Kidney glomerular epithelial cell (primary cell): ENCODE measurements around the gene FAM174C.

Source experiments
- DNase-seq: peaks from one replicate; lab custom pipeline; 2025; lab: John Stamatoyannopoulos, UW

Gene FAM174C

DNA sequence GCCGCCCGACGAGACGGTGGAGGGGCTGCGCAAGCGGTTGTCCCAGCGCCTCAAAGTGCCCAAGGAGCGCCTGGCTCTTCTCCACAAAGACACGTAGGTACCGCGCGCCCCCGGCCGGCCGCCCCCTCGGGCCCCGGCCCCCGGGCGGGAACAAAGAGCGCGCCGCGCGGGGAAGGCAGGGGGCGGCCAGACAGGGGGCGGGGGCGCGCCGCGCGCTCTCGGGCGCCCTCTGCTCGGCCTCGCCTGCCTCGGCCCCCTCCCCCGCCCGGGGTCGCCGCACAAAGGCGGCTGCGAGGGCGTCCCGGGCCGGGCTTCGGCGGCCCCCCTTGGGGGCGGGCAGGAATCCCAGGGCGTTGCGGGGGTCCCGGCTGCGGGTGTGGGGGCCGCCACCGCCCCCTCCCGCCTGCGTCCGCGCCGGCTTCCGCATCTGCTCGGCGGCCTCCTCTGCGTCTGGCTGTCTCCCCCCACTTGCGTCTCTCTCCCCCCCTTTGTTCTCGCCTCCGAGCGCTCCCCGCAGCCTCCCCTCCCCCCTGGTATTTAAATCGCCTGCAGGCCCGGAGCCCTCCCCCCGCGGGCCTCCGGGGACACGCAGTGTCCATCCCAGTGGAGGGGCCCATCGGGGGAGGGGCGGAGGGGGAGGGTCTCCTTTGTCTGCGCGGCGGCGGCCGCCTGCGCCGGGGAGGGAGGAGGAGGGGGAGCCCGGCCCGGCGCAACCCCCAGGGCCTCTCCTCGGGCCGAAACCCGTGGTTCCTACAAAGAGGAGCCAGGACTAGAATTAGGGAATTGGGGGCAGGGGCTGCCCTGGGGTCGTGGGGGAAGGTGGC, 24.7 kb upstream of the FAM174C start:
- DNase-seq, result no peak

DNA sequence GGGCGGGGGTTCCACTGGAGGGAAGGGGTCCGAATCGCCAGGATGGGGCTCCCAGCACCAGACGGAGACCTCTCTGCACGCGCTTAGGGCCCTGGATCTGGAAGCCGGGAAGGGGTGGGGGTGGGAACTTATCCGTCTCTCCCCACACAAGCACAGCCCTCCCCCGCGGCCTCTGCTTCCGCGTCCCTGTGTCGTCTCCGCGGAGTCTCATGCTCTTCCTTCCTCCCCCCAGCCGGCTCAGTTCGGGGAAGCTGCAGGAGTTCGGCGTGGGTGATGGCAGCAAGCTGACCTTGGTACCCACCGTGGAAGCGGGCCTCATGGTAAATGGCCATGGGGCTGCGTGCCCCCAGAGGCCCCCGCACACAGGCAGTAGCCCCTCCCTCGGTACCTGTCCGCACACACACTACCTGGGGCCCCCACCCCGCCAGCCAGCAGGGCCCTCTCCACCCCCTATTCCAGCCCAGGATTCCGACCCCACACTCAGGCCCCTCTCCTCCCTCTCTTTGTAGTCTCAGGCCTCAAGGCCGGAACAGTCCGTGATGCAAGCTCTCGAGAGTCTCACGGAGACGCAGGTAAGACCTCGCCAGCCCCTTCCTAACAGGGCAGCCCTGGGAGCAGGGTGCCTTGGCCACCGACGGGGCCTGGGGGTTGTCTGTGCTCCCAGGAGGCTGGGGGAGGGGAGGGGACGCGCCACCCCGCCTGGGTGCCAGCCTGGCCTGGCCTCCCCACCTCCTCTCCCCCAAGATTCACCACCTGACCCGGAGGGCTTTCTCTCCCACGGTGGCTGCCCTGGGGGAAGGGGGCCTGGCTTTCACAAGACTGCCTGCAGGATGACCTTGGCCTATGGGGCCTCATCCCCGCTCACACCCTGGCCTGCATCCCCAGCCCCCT, 23.8 kb upstream of the FAM174C start:
- no peak for DNase-seq

DNA sequence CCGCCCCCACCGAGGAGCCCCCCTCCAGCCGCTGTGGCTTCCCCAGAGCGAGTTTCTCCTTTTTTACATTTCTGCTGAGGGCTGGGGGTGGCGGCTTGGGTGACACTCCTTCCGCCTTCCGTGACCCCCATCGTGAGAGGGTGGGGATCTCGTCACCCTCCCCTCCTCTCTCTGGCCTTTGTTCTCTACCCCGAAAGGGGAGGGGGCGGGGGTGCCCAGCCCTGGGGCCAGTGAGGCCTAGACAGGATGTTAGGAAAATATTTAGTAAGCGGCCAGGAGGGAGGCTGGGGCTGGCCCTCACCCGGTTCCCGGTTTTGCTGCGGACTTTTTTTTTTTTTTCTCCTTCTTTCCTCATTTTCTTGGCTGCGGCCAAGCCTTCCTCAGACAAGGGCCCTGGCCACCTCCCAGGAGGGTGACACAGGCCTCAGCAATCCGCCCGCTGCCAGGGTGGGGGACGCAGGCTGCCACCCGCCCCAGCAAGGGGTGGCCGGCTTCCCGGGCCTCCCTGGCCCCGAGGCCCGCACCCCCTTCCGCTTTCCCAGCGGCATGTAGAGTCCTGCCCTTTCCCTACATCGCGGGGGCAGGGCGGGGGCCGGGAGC, 23.0 kb upstream of the FAM174C start:
- DNase-seq, result peak; percentile 75

DNA sequence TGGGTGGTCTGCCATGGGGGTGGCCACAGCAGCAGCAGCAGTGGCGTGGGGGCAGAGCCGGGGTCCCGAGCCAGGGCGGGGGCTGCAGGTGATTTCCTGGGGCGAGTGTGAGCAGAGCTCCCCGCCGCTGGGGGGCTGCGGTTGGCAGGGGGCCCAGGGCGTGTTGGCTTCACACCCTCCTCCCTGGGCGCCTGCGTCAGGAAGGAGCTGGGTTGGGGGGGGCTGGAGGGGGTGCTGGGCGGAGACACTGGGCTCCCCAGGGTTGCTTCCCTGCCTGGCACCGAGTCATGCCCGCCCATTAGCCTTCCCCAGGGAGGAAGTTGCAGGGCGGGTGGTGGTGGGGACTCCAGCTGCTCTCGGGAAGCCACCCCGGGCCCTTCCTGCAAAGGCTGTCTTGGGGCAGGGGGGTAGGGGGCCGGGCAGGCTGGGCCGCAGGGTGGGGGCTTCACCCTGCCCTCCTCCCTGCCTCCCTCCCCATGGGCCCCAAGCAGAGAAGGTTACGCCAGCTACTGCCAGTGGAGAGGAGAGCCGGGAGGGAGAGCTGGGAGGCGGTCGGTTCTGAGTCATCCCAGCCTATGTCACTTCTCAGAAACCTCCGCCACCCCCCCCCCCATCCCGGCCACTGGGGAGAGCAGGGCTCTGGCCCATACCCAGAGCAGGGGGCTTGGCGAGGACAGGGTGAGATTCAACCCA, 22.4 kb upstream of the FAM174C start:
- DNase-seq, result peak; percentile 90

DNA sequence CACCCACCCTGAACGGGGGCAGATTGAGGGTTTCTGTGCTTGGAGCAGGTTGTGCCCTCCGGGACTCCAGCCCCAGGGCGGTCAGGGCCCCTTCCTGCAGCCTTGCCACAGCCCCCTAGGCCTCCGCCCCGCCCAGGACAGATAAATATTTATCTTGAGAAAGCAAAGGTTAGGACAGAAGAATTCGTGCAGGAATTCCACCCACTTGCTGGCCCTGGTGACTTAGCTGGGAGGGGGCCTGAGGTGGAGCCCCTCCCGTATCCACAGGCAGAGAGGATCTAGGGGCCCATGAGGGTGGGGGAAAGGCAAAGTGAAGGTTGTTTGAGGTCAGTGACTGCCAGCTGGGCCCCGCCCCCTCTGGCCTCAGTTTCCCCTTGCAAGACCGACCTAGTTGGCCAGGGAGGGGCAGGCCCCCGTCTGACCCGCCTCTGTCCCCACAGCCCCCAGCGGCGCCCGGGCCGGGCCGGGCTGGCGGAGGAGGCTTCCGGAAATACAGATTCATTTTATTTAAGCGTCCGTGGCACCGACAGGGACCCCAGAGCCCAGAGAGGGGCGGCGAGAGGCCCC, 21.7 kb upstream of the FAM174C start:
- DNase-seq, result peak; percentile 86

DNA sequence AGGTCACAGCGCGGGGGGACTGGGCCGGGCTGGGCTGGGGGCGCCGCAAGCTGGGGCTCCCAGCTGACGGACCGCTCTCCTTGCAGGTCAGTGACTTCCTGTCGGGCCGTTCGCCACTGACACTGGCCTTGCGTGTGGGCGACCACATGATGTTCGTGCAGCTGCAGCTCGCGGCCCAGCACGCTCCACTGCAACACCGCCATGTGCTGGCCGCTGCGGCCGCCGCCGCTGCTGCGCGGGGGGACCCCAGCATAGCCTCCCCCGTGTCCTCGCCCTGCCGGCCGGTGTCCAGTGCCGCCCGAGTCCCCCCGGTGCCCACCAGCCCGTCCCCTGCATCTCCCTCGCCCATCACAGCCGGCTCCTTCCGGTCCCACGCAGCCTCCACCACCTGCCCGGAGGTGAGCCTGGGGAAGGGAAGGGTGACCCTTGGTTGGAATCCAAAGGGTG, 21.2 kb upstream of the FAM174C start:
- no peak for DNase-seq

DNA sequence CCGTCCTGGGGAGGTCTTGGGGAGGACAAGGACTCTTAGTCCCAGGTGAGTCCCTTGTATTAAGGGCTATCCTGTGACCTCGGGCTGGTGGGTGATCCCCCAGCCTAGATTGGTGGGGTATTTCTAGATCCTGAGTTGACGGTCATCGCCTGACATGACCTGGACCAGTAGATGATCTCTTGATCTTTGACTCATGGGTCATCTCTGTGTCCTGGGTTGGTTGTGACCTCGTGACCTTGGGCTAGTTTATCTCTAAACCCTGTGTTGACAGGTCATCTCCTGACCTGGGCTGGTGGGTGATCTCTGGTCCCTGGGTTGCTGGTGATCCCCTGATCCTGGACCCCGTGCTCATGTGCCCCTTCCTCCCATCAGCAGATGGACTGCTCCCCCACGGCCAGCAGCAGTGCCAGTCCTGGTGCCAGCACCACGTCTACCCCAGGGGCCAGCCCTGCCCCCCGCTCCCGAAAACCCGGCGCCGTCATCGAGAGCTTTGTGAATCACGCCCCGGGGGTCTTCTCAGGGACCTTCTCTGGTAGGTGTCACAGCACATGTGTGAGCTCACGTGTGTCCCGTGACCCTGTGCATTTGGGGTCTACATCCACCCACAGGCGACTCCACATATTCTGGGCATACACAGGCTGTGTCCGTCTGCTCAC, 20.7 kb upstream of the FAM174C start:
- no peak for DNase-seq

DNA sequence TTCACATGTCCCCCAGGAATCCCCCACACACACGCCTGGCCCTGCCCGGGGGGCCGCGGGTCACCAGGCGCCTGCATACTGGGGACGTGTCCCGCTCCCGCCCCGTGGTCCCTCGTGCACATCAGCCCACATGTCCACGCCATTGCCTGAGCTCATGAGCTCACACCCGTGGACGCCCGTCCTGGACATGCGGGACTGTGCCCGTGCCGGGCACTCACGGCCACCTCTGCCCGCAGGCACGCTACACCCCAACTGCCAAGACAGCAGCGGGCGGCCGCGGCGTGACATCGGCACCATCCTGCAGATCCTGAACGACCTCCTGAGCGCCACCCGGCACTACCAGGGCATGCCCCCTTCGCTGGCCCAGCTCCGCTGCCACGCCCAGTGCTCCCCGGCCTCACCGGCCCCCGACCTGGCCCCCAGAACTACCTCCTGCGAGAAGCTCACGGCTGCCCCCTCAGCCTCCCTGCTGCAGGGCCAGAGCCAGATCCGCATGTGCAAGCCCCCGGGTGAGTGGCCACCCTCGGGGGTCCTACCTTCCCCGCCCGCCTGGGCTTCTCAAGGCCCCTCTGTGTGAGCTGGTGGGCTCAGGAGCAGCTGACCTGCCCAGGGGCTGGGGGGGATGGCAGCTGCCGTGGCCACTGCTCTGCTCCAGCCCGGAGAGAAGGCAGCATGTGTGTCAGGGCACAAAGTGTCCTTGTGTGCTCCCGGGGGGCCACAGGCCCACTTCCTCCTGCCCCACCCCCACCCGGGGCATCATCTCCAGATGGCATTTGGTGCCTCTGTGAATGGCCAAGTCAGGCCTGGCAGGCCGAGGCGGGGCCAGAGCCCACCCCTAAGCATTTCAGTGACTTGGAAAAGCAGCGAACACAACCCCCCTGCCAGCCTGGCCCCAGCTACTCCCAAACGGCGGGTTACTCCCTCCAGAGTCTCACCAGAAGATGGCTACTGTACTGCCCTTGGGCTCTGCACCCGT, 19.9 kb upstream of the FAM174C start:
- no peak for DNase-seq

DNA sequence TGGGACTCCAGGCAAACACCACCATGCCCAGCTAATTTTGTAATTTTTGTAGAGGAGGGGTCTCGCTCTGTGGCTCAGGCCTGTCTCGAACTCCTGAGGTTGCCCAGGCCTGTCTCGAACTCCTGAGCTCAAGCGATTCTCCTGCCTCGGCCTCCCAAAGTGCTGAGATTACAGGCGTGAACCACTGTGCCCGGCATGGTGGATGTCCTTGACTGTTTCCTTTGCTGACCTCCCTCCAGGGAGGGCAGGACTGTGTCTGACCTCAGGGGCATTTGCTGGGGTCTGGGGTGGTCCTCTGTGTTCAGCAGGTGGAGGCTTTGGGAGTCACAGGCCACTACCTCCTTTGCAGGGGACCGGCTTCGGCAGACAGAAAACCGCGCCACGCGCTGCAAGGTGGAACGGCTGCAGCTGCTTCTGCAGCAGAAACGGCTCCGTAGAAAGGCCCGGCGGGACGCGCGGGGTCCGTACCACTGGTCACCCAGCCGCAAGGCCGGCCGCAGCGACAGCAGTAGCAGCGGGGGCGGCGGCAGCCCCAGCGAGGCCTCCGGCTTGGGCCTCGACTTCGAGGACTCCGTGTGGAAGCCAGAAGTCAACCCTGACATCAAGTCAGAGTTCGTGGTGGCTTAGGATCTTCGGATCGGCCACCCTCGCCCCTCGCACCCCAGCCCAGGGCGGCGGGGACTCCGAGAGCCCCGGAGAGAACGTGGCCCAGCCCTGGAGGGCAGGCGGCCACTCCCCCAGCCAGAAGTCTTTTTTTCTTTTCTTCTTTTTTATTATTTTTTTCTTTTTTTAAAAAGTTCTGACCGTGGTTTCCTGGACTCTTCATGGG, 18.5 kb upstream of the FAM174C start:
- DNase-seq, result no peak

DNA sequence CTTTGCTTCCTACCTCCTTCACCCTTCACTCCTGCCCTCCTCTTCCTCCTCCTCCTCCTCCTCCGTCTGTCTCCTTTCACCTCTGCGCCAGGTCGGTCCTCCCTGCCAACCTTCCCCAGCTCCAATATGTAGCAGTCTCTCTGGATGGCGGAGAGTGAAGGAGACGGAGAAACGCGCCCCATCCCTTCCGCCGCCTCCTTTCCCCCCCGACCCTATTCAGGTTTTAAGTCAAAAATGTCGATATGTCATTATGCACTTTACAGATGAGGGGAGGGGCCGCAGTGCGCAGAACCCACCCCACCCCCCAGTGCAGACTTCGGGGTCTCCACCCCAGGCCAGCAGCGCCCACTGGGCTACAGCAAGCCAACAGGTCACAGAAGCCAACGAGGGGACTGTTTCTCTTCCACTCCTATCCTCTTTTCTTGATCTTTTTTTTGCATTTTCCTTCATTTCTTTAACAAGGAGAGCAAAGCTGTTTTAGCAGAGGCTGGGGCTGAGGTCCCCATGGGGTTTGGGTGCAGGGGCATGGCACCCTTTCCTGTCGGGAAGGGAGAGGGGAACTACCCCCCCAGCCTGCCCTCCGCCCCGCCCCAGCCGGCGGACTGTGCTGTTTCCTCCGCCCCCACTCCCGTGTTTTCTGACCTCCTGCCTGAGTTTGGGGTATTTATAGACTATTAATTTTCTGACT, 17.7 kb upstream of the FAM174C start:
- no peak for DNase-seq

DNA sequence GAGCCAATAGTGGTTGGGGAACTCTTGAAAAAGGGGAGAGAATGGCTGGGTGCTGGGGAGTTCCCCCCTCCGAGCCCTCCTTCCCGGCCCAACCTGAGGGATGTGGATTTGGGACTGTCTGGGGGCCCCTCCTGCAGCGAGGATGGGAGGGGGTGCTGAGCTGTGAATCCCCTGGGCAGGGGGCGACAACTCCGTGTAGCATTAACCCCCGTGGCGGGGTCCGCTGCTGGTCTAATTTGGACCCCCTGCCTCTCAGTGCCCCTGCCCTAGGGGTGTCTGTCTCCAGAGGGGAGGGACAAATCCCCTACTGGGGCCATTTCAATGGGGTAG, 17.2 kb upstream of the FAM174C start:
- no peak for DNase-seq

DNA sequence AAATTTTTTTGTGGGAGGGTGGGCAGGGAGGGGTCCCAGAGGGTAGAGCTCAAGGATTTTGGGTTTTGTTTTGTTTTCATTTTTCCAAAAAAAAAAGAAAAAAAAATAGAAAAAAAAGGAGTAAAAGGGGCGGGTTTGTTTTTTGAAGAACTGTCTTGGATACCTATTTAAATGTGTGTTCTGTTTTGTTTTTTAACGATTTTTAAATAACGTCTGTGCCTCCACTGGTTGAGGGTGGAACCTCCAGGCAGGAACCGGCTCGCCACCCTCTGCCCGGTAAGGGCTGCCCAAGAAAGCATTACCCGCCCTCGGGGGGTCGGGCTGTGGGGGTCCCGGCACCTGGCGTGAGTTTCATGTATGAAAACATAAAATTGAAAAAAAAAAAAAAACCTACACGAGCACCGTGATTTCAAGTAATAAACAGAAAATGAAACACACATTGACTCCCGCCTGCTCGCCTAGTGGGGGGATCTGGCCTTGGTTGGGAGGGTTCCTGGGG, 16.6 kb upstream of the FAM174C start:
- DNase-seq, result no peak

DNA sequence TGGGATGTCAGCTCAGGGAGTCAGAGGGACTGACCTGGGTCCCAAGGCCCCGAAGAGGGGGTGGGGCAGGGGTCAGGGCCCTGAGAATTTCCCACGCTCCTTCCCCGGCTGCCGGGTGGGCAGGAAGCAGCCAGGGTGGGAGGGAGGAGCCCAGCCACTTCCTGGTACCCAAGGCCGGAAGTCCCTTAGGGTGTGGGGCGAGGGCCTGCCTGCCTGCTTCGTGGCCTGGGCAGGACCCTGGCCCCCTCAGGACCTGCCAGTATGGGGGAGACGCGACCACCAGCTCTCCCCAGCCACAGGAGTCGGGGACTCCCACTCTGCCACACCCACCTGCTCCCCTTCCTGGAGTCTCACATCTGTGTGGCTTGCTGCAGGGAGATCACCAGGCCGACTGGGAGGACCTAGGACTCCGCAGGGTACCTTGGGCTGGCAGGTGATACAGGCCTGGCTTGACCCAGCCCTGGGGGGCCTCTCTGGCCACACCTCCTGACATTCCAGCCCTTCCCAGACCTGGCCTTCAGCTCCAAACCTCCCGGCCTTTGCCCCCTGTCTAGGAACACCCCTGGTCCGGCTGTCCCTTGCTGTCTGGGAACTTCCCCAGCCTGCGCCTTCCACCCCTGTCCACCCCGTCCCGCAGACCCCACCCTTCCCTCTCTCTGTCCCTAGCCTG, 16.0 kb upstream of the FAM174C start:
- no peak for DNase-seq

DNA sequence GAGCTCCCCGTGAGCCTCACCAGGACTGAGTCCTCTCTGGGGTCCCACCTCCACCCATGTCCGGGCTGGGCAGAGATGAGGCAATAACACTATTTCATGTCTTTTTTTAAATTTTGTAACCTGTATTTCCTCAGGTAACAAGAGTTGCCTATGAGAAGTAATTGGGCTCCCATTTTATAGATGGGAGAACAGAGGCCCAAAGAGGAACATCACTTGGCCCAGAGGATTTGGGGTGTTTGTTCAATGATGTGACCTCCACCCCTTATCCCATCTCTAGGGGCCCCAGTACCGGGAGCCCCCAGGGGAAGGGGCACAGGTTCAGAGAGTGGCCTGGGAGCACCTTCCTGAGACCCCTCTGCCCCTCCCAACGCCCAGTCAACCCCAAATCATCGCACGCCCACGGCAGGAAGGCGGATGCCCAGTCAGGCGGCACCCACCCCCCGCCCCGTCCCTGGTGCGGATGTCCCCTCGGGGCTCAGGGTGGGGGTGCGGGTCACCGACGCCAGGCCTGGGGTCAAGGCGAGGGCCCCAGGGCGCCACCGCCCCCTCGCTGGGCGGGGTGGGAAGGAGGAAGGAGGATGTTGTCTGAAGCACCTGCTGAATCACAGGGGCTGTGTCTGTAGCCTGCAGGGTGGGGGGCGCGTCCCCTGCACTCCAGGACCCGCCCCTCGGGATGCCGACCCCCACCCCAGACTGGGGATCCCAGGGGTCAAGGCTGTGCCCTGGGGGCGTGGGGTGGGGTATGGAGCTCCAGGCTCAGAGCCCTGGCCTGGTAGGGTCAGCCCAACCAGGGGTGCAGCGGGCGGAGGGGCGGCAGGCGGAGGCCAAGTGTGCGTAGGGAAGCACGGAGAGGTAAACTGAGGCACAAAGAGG, 15.2 kb upstream of the FAM174C start:
- no peak for DNase-seq

DNA sequence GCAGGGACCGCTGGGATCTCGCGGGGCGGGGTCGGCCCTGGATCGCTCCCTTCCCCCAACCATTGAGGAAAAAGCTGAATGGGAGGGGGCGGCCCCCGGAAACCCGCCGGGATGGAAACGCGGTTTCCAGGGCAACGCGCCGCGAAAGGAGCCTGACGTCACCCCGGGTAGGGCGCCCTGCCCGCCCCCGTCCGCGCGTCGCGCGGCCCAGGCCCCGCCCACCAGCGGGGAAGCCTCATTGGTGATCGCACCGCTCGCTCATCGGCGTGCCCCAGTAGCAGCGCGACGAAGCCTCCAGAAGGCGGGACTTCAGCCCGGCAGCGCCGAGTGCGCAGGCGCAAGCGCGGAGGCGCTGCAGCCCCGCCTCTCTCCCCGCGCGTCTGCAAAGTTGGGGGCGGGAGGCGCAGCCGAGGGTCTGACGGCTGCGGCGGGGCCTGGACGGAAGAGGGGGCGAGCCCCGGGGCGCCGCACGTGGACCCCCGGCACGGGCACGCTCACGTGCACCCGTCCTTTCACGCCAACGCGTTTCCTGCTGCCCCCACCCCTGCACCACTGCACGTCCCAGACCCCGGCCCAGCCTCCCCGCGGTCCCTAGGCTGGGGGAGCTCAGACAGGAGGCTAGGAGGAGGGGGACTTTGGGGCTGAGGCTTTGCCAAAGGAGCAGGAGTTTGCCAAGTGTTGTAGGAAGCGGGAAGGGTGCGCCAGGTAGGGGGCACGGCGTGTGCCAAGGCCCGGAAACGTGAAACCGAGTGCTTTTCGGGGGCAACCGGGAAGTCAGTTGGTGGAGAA, 14.4 kb upstream of the FAM174C start:
- DNase-seq, result peak; percentile 90

DNA sequence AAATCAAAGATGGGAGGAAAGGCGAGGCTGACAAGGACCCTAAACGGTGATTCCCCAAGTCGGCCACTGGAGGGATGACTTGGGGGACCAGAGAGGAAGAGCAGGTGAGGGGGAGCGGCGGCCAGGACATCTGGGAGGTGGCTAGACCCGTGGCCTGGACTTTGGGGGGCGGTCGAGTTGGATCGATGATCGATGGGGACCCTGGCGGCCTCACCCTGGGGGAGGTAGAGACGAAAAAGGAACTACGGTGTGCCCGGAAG, 13.9 kb upstream of the FAM174C start:
- peak; percentile 48 for DNase-seq
